Measurements from ENCODE around the gene TECRL. TPM values are rescaled to one million over a fixed set of nuclear protein-coding genes. Genes with fewer than 3 reads are reported as not detected.

TECRL gene
- total RNA-seq, 1 experiment from 2014 or later, result not detected

DNA sequence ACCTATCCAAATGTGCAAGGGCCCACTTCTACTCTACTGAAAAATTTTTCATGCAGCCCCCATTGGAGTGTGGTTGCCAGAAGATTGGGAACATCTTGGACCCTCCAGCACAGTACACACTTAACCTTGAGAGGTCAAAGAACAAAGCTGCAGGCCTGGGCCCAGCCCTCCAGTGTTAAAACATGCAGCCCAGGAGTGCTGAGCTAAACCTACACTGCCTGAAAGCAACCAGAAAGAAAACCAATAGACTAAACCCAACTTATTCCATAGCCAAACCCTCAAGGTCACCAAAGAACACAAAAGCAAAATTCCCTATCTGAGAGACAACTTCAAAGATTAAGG is 47.9 kb downstream of the TECRL start:
- DNase-seq (ENCODE audit: low read depth, low spot score), result no peak
- H3K9me3 ChIP-seq (ENCODE audit: control insufficient read depth, insufficient read depth, low read depth, low read length), result no peaks in the 10 kb centered on the region
- no peaks in the 10 kb centered on the region for H3K4me1 ChIP-seq (ENCODE audit: control insufficient read depth, insufficient read depth, low read length)
- ChIA-PET CTCF (no interaction called here), POLR2A (no interaction called here)
- no peak overlapping the region for H3K27ac ChIP-seq (ENCODE audit: low read length)
- no peaks in the 10 kb centered on the region for H3K27me3 ChIP-seq (ENCODE audit: control insufficient read depth, insufficient read depth, low read length)
- H3K4me3 ChIP-seq (ENCODE audit: low read depth in 2 of 2, low read length in 2 of 2), result no peak overlapping the region
- BruUV-seq (replicated peaks), result no TSS peak
- no peak for ATAC-seq
- in situ Hi-C loops (cut with HindIII; ENCODE audit: low pct_unique_long_range_greater_than_20kb, low sequenced_read_pairs) (no loop called here), intact Hi-C loops (cut with micrococcal nuclease; ENCODE audit: unreplicated experiment) (no loop called here)
- TF ChIP-seq TCF7L2 (IDR thresholded peaks at IDR 0.05; ENCODE audit: low read depth, low read length) (no peak), POLR2AphosphoS5 (IDR thresholded peaks at IDR 0.05; ENCODE audit: low read depth, low read length) (no peak), CTCF (IDR thresholded peaks at IDR 0.05) (no peak), SIN3A (IDR thresholded peaks at IDR 0.05; ENCODE audit: borderline replicate concordance, insufficient read depth, low read depth, low read length) (no peak)
- TF ChIP-seq, protein P1, sequence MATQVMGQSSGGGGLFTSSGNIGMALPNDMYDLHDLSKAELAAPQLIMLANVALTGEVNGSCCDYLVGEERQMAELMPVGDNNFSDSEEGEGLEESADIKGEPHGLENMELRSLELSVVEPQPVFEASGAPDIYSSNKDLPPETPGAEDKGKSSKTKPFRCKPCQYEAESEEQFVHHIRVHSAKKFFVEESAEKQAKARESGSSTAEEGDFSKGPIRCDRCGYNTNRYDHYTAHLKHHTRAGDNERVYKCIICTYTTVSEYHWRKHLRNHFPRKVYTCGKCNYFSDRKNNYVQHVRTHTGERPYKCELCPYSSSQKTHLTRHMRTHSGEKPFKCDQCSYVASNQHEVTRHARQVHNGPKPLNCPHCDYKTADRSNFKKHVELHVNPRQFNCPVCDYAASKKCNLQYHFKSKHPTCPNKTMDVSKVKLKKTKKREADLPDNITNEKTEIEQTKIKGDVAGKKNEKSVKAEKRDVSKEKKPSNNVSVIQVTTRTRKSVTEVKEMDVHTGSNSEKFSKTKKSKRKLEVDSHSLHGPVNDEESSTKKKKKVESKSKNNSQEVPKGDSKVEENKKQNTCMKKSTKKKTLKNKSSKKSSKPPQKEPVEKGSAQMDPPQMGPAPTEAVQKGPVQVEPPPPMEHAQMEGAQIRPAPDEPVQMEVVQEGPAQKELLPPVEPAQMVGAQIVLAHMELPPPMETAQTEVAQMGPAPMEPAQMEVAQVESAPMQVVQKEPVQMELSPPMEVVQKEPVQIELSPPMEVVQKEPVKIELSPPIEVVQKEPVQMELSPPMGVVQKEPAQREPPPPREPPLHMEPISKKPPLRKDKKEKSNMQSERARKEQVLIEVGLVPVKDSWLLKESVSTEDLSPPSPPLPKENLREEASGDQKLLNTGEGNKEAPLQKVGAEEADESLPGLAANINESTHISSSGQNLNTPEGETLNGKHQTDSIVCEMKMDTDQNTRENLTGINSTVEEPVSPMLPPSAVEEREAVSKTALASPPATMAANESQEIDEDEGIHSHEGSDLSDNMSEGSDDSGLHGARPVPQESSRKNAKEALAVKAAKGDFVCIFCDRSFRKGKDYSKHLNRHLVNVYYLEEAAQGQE (IDR thresholded peaks at IDR 0.05; ENCODE audit: insufficient read depth in 1 of 2, low read depth in 2 of 2, low read length in 1 of 2), result no peak
- H3K36me3 ChIP-seq (ENCODE audit: control insufficient read depth, insufficient read depth, low read length), result no peaks in the 10 kb centered on the region

GRCh38 chr4:64360664-64361398 is 48.4 kb downstream of the TECRL start:
- Histone ChIP-seq H3K9me3 (ENCODE audit: control insufficient read depth, insufficient read depth, low read depth, low read length) (no peaks in the 10 kb centered on the region), H3K27me3 (ENCODE audit: control insufficient read depth, insufficient read depth, low read length) (no peaks in the 10 kb centered on the region), H3K27ac (ENCODE audit: low read length) (no peak overlapping the region), H3K4me3 (ENCODE audit: low read depth in 2 of 2, low read length in 2 of 2) (no peak overlapping the region), H3K4me1 (ENCODE audit: control insufficient read depth, insufficient read depth, low read length) (no peaks in the 10 kb centered on the region), H3K36me3 (ENCODE audit: control insufficient read depth, insufficient read depth, low read length) (no peaks in the 10 kb centered on the region)
- BruUV-seq (replicated peaks), result no TSS peak
- TF ChIP-seq POLR2AphosphoS5 (IDR thresholded peaks at IDR 0.05; ENCODE audit: low read depth, low read length), result no peak
- TF ChIP-seq TCF7L2 (IDR thresholded peaks at IDR 0.05; ENCODE audit: low read depth, low read length), result no peak
- no peak for TF ChIP-seq SIN3A (IDR thresholded peaks at IDR 0.05; ENCODE audit: borderline replicate concordance, insufficient read depth, low read depth, low read length)
- TF ChIP-seq, protein P1 (IDR thresholded peaks at IDR 0.05; ENCODE audit: insufficient read depth in 1 of 2, low read depth in 2 of 2, low read length in 1 of 2), result no peak
- ATAC-seq (no peak), DNase-seq (ENCODE audit: low read depth, low spot score) (no peak)
- in situ Hi-C loops (cut with HindIII; ENCODE audit: low pct_unique_long_range_greater_than_20kb, low sequenced_read_pairs), result no loop called here
- intact Hi-C loops (cut with micrococcal nuclease; ENCODE audit: unreplicated experiment), result no loop called here
- ChIA-PET CTCF (no interaction called here), POLR2A (no interaction called here)

Data from Panc1 (cell line).